Activated T-helper 1 cell treated with anti-CD3 and anti-CD28 coated beads, Interleukin-2, amount 50 U/mL, for 16 hours (primary cell): ENCODE data around the gene EPB41L5.
"Not testable (repeated sequence)": the region's sequence is repeated elsewhere in the genome, so short reads cannot be mapped to it uniquely, and the experiment has no call there.

Experiments
- DNase-seq, 2 donors: peaks; one replicate each; pipeline ENCODE4 v3.0.0-alpha.2; 2020; ENCODE audit warnings: low read depth in 1 of 2, low spot score in 1 of 2

Gene EPB41L5

GRCh38 chr2:120029672-120030640 lies 17.1 kb downstream of the EPB41L5 start:
- DNase-seq, result no peak

GRCh38 chr2:120032297-120032696 lies 19.4 kb downstream of the EPB41L5 start:
- no peak for DNase-seq

GRCh38 chr2:120034027-120034426 lies 21.1 kb downstream of the EPB41L5 start:
- DNase-seq, result no peak

GRCh38 chr2:120034621-120035020 lies 21.7 kb downstream of the EPB41L5 start:
- no peak for DNase-seq

- DNase-seq, result no peak
Observed at GRCh38 chr2:120036145-120036544, 23.3 kb downstream of the EPB41L5 start.

- DNase-seq, result no peak
Observed at GRCh38 chr2:120037995-120038541, 25.2 kb downstream of the EPB41L5 start.

GRCh38 chr2:120042359-120042758 lies 29.5 kb downstream of the EPB41L5 start:
- no peak for DNase-seq

GRCh38 chr2:120044336-120044735 lies 31.5 kb downstream of the EPB41L5 start:
- DNase-seq, result no peak

- not testable (repeated sequence) for DNase-seq
Observed at GRCh38 chr2:120045775-120046174, 32.9 kb downstream of the EPB41L5 start.

GRCh38 chr2:120046252-120046651 lies 33.4 kb downstream of the EPB41L5 start:
- not testable (repeated sequence) for DNase-seq

GRCh38 chr2:120052597-120052996 lies 39.7 kb downstream of the EPB41L5 start:
- DNase-seq, result no peak

- no peak for DNase-seq
Observed at GRCh38 chr2:120053891-120054290, 41.0 kb downstream of the EPB41L5 start.

- no peak for DNase-seq
Observed at GRCh38 chr2:120059483-120059882, 46.6 kb downstream of the EPB41L5 start.

GRCh38 chr2:120060088-120060623 lies 47.3 kb downstream of the EPB41L5 start:
- DNase-seq, result no peak

- DNase-seq, result no peak
Observed at GRCh38 chr2:120064664-120065063, 51.8 kb downstream of the EPB41L5 start.

GRCh38 chr2:120066800-120067547 lies 54.1 kb downstream of the EPB41L5 start:
- DNase-seq, result no peak

GRCh38 chr2:120068040-120068658 lies 55.3 kb downstream of the EPB41L5 start:
- DNase-seq, result not testable (repeated sequence)

- no peak for DNase-seq
Observed at GRCh38 chr2:120075545-120075944, 62.7 kb downstream of the EPB41L5 start.

GRCh38 chr2:120077896-120078295 lies 65.0 kb downstream of the EPB41L5 start:
- no peak for DNase-seq

GRCh38 chr2:120079647-120080046 lies 66.8 kb downstream of the EPB41L5 start:
- DNase-seq, result no peak

GRCh38 chr2:120091436-120091835 lies 78.6 kb downstream of the EPB41L5 start:
- DNase-seq, result no peak
